Endothelial cell of umbilical vein (primary cell): ENCODE results near the gene PLCB4. TPM values are rescaled to one million over a fixed set of nuclear protein-coding genes. Genes with fewer than 3 reads are reported as not detected.

Experiments
- BruUV-seq: library from RNA; stranded (reverse); fragments of 400-500 nt; replicated peaks from 2 replicates; lab custom pipeline; 2021; lab: Mats Ljungman, UMichigan
- CTCF ChIA-PET: fragments of 300-600, 350-600 bp; sonication (Branson Sonifier 250); formaldehyde crosslinking; loops from one replicate; lab custom pipeline; 2021; ENCODE audit warnings: antibody characterized with exemption, inconsistent platforms; lab: Charles Lee
- POLR2A ChIA-PET: fragments of 300-600, 350-600 bp; sonication (Branson Sonifier 250); formaldehyde crosslinking; loops from one replicate; lab custom pipeline; 2021; ENCODE audit warnings: antibody characterized with exemption, inconsistent platforms; lab: Charles Lee
- DNase-seq: peaks from one replicate; pipeline ENCODE4 v3.0.0-alpha.2; 2011; ENCODE audit warnings: low read depth, low spot score
- FAIRE-seq: peaks from 2 replicates; lab custom pipeline; 2011; peaks lifted over from hg19 to GRCh38; lab: Jason Lieb, UNC
- H2AFZ ChIP-seq: 2 replicates; pipeline ENCODE4 v1.6.0; 2012; ENCODE audit warnings: low read depth, low read length, control low read depth, inconsistent platforms
- H3K27ac ChIP-seq: 2 replicates; pipeline ENCODE4 v1.5.1; 2011; ENCODE audit warnings: low read depth, mild to moderate bottlenecking, control low read depth, low read length, moderate library complexity; ENCODE audit not compliant: insufficient read depth
- H3K27me3 ChIP-seq, 2 experiments: 2 replicates each; pipeline versions ENCODE4 v1.6.0 to v1.6.1; 2011; ENCODE audit warnings: low read length in 2 of 2, mixed read lengths in 1 of 2; ENCODE audit not compliant: control insufficient read depth in 2 of 2, insufficient read depth in 2 of 2
- H3K36me3 ChIP-seq, 2 experiments: 2 replicates in 1 of 2; 3 replicates in 1 of 2; pipeline ENCODE4 v1.5.1; 2011; ENCODE audit warnings: low read length in 2 of 2, mild to moderate bottlenecking in 1 of 2, moderate library complexity in 1 of 2; ENCODE audit not compliant: control insufficient read depth in 2 of 2, insufficient read depth in 2 of 2; ENCODE audit errors: extremely low read depth in 1 of 2
- H3K4me1 ChIP-seq: 3 replicates; pipeline ENCODE4 v1.5.1; 2011; ENCODE audit warnings: mild to moderate bottlenecking, low read length; ENCODE audit not compliant: control insufficient read depth, insufficient read depth; ENCODE audit errors: extremely low read depth
- H3K4me2 ChIP-seq: 2 replicates; pipeline ENCODE4 v1.6.1; 2011; ENCODE audit warnings: low read length, control low read depth, mixed read lengths; ENCODE audit not compliant: insufficient read depth
- H3K4me3 ChIP-seq, 3 experiments: fragments of 200-600 bp in 1 of 3; sonication (generic), shearing (Covaris generic) in 1 of 3; replicated peaks in 1 of 3; 2 replicates each; pipeline ENCODE4 v1.5.1; 2011 to 2016; ENCODE audit warnings: control low read depth in 3 of 3, low read length in 3 of 3, mild to moderate bottlenecking in 2 of 3, inconsistent platforms in 1 of 3, low read depth in 1 of 3, moderate library complexity in 1 of 3; ENCODE audit not compliant: insufficient read depth in 1 of 3
- H3K79me2 ChIP-seq: 2 replicates; pipeline ENCODE4 v1.6.0; 2012; ENCODE audit warnings: low read length, inconsistent platforms; ENCODE audit not compliant: control insufficient read depth, insufficient read depth
- H3K9ac ChIP-seq: replicated peaks from 2 replicates; pipeline ENCODE3; 2011; ENCODE audit warnings: low read length, control low read depth; ENCODE audit not compliant: insufficient read depth; ENCODE audit errors: extremely low read depth
- H3K9me1 ChIP-seq: replicated peaks from 3 replicates; pipeline ENCODE4 v1.6.0; 2011; ENCODE audit warnings: mild to moderate bottlenecking, low read length; ENCODE audit not compliant: control insufficient read depth, insufficient read depth; ENCODE audit errors: extremely low read depth
- H3K9me3 ChIP-seq: replicated peaks from 2 replicates; pipeline ENCODE4 v1.5.1; 2012; ENCODE audit warnings: low read length, inconsistent platforms; ENCODE audit not compliant: control insufficient read depth, insufficient read depth
- H4K20me1 ChIP-seq: replicated peaks from 2 replicates; pipeline ENCODE3; 2011; ENCODE audit warnings: mild to moderate bottlenecking, low read length; ENCODE audit not compliant: control insufficient read depth, insufficient read depth; ENCODE audit errors: extremely low read depth
- EZH2 ChIP-seq: IDR thresholded peaks from 2 replicates; pipeline ENCODE4 v1.6.1; 2012; ENCODE audit warnings: borderline replicate concordance, low read depth, mild to moderate bottlenecking, moderate library complexity, low read length, inconsistent platforms; ENCODE audit not compliant: severe bottlenecking
- FOS ChIP-seq: IDR thresholded peaks from 2 replicates; pipeline ENCODE4 v1.6.1; 2011; ENCODE audit warnings: mild to moderate bottlenecking, low read length, moderate library complexity, borderline replicate concordance; ENCODE audit not compliant: insufficient read depth
- GATA2 ChIP-seq: IDR thresholded peaks from 2 replicates; pipeline ENCODE4 v1.7.0; 2011; ENCODE audit warnings: low read depth, mild to moderate bottlenecking, moderate library complexity, mixed read lengths, low read length; ENCODE audit not compliant: insufficient read length, insufficient read depth
- JUN ChIP-seq: IDR thresholded peaks from 2 replicates; pipeline ENCODE4 v1.6.1; 2011; ENCODE audit warnings: borderline replicate concordance, low read depth; ENCODE audit not compliant: insufficient read length, insufficient read depth
- MAX ChIP-seq: IDR thresholded peaks from 2 replicates; pipeline ENCODE4 v1.6.1; 2011; ENCODE audit not compliant: insufficient read depth, insufficient read length
- MYC ChIP-seq: IDR thresholded peaks from one replicate; pipeline ENCODE4 v1.6.1; 2011; ENCODE audit warnings: mild to moderate bottlenecking, low read depth, low read length
- POLR2A ChIP-seq: IDR thresholded peaks from 2 replicates; pipeline ENCODE4 v1.6.1; 2012; ENCODE audit warnings: low read depth, mild to moderate bottlenecking, control low read depth, low read length
- POLR2AphosphoS5 ChIP-seq: IDR thresholded peaks from 2 replicates; pipeline ENCODE4 v1.6.1; 2012; ENCODE audit warnings: low read depth, mild to moderate bottlenecking, control low read depth, low read length, moderate library complexity; ENCODE audit not compliant: insufficient read depth
- dilution Hi-C: fragments of 300-500 bp; cut with MboI; formaldehyde crosslinking; loops from one replicate; pipeline ENCODE4 v1.15.0; 2019; ENCODE audit warnings: low sequenced_read_pairs; ENCODE audit not compliant: extremely low pct_ligation_motif_present
- intact Hi-C: fragments of 100-400 bp; cut with micrococcal nuclease; formaldehyde crosslinking; loops from one replicate; pipeline ENCODE4 v1.10.0; 2022
- polyA plus RNA-seq, 4 experiments: library from polyadenylated mRNA; depleted of rRNA in 3 of 4; stranded (reverse) in 3 of 4; unstranded in 1 of 4; fragments of >200 nt; gene quantifications; 2 replicates each; pipeline versions ENCODE4 v1.2.1 to v1.2.3, GENCODE V29; 2011 to 2012; ENCODE audit warnings: missing spikeins in 1 of 4
- total RNA-seq: library from RNA; stranded (reverse); gene quantifications from 2 replicates; pipeline ENCODE4 v1.2.3, GENCODE V29; 2021
- TF ChIP-seq, protein P1 (sequence below), 2 donors: IDR thresholded peaks; 1 replicate in 1 of 2; 2 replicates in 1 of 2; pipeline ENCODE4 v1.5.1; 2011; ENCODE audit warnings: low read length in 2 of 2, mild to moderate bottlenecking in 2 of 2, moderate library complexity in 2 of 2, control low read depth in 1 of 2, inconsistent platforms in 1 of 2, low read depth in 1 of 2; ENCODE audit not compliant: insufficient read depth in 1 of 2; ENCODE audit errors: extremely low read depth in 1 of 2

PLCB4 gene
- total and polyA plus RNA-seq, 2 donors (not counting 3 experiments of a cell fraction or from before 2014, with no cell fraction given): 0.37 to 1.7 TPM

GRCh38 chr20:9122571-9122970, 53.7 kb downstream of the PLCB4 start:
- Histone ChIP-seq H3K9me1 (no peaks in the 10 kb centered on the region), H3K9me3 (no peaks in the 10 kb centered on the region), H3K79me2 (no peaks in the 10 kb centered on the region), H3K9ac (no peak overlapping the region), H3K4me3 (no peak overlapping the region), H3K27me3 (no peaks in the 10 kb centered on the region), H3K4me1 (no peaks in the 10 kb centered on the region), H3K36me3 (no peaks in the 10 kb centered on the region), H2AFZ (no peak overlapping the region), H3K4me2 (no peak overlapping the region), H3K27ac (no peak overlapping the region), H4K20me1 (no peaks in the 10 kb centered on the region)
- CTCF ChIA-PET: interaction anchor here (0.7 to 1.6 kb wide), 3 partner anchors 14 to 269 kb away, joined by 3 to 5 read pairs (median 3); no protein-coding TSS in a partner anchor
- FAIRE-seq (no peak), DNase-seq (no peak)
- intact Hi-C loops (no loop called here), dilution Hi-C loops (no loop called here)
- TF ChIP-seq, protein P1, sequence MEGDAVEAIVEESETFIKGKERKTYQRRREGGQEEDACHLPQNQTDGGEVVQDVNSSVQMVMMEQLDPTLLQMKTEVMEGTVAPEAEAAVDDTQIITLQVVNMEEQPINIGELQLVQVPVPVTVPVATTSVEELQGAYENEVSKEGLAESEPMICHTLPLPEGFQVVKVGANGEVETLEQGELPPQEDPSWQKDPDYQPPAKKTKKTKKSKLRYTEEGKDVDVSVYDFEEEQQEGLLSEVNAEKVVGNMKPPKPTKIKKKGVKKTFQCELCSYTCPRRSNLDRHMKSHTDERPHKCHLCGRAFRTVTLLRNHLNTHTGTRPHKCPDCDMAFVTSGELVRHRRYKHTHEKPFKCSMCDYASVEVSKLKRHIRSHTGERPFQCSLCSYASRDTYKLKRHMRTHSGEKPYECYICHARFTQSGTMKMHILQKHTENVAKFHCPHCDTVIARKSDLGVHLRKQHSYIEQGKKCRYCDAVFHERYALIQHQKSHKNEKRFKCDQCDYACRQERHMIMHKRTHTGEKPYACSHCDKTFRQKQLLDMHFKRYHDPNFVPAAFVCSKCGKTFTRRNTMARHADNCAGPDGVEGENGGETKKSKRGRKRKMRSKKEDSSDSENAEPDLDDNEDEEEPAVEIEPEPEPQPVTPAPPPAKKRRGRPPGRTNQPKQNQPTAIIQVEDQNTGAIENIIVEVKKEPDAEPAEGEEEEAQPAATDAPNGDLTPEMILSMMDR (IDR thresholded peaks at IDR 0.05; ENCODE audit: extremely low read depth in 1 of 2, insufficient read depth in 1 of 2, low read depth in 1 of 2, low read length in 2 of 2): no peak
- no peak for TF ChIP-seq MAX
- no peak for TF ChIP-seq FOS
- no peak for TF ChIP-seq EZH2
- no peak for TF ChIP-seq JUN
- TF ChIP-seq GATA2: no peak
- TF ChIP-seq POLR2A: no peak
- TF ChIP-seq MYC: no peak
- TF ChIP-seq POLR2AphosphoS5: no peak
- BruUV-seq: no TSS peak
- POLR2A ChIA-PET: no interaction called here
